ENCODE measurements around the gene PF4V1. TPM values are rescaled to one million over a fixed set of nuclear protein-coding genes. Genes with fewer than 3 reads are reported as not detected.
"Not testable (repeated sequence)": the region's sequence is repeated elsewhere in the genome, so short reads cannot be mapped to it uniquely, and the experiment has no call there.

The PF4V1 gene
- polyA plus RNA-seq, 2 of the 4 experiments (the other 2 are of a cell fraction): not detected

DNA sequence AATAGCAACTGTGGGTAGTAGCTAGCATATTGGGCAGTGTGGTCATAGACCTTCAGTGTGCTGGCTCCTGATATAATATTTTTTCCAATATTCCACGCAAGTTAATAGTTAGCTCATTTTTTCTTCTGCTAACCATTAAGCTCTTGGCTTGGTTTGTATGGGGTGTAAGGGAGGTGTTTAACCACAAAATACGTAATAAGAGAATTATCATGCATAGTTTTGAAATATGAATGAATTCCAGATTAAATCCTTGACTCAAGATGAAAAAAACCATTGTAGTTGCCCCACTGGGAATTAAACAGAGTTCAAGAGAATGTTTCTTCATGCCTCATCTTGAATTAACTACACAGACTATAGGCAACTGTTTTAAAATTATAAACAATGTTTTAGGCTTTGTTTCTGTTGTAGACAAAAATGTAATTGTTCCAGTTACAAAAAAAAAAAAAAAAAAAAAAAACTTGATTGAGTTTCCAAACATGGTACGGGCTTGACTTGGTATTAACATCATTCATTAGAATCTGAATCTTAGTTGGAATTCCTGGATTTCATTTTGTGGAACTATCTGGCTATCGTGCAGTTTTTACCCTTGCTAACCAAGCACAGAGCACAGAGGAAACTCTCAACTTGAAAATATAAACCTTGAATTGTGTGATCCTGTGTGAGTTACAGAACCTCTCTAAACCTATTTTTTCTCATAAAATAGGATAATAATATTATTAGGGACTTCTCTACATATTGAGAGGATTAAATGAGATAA is 44.5 kb downstream of the PF4V1 start:
- WGBS (ENCODE audit: missing lambda C conversion rate): 72% methylated on average over 4 of the region's 4 CpGs
- Histone ChIP-seq H3K4me1 (peaks cover 12% of the 10 kb centered on the region), H3K4me2 (no peak overlapping the region), H3K9me3 (no peaks in the 10 kb centered on the region), H3K27ac (peak overlapping the region; percentile 30 to 70; a peak in 4 of 6 replicates), H3K4me3 (no peak overlapping the region)
- DNase-seq (ENCODE audit: low read depth in 1 of 2, low spot score in 1 of 2) (no peak), FAIRE-seq (no peak), ATAC-seq (no peak)
- ChIA-PET CTCF (no interaction called here), POLR2A (no interaction called here)
- TF ChIP-seq EP300 (IDR thresholded peaks at IDR 0.05) (0 out of 5 replicates have a peak, but pooled peaks of 1 of the 2 experiments have one; percentile 14), HDAC2 (IDR thresholded peaks at IDR 0.05) (no peak)

DNA sequence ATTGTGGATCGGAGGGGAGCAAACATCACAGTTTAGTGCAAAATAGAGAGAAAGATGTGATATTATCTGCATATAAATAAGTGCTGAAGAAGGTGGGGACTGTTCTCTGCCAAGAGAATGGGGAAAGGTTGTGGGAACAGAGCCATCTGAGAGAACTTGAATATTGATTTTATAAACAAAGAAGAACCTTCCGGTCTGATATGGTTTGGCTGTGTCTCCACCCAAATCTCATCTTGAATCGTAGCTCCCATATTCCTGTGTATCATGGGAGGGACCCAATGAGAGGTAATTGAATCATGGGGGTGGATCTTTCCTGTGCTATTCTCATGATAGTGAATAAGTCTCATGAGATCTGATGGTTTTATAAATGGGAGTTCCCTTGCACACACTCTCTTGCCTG is 46.2 kb downstream of the PF4V1 start:
- DNase-seq (ENCODE audit: low read depth in 1 of 2, low spot score in 1 of 2); H3K9me3 ChIP-seq; ATAC-seq; H3K4me2 ChIP-seq; FAIRE-seq; H3K4me3 ChIP-seq; H3K4me1 ChIP-seq; POLR2A ChIA-PET: not testable (repeated sequence)
- peak overlapping the region in 1 of 2 experiments; percentile 64; a peak in 3 of 6 replicates for H3K27ac ChIP-seq
- CTCF ChIA-PET: interaction anchor here (1.1 kb wide), 1 partner anchor 326 kb away, joined by 3 read pairs; no protein-coding TSS in a partner anchor
- WGBS (ENCODE audit: missing lambda C conversion rate): 77% methylated on average over 3 of the region's 3 CpGs

DNA sequence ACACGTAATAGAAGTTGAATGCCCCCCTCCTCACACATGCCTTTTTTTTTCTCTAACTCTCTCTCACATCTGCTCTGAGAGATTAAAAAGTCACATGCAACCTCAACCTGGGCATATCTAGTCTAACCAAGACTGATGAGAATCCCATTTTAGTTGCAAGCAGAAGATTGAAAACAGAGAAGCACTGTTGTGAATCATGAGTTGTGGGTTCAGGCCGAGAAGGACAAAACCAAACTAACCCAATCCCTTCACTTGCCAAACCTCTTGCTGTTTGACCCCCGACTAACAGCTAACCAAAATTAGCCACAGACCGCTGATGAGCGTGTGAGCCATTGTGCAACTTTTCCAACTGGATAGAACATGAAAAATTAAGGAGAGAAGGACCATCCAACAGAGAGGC is 47.9 kb downstream of the PF4V1 start:
- no peaks in the 10 kb centered on the region for H3K9me3 ChIP-seq
- H3K4me1 ChIP-seq: 0 out of 3 replicates have a peak, but pooled peaks cover 6% of the 10 kb centered on the region
- no peak for TF ChIP-seq TFCP2L1 (CRISPR knock-in tag; IDR thresholded peaks at IDR 0.05)
- no peak for TF ChIP-seq RFX5 (IDR thresholded peaks at IDR 0.05)
- H3K4me2 ChIP-seq: no peak overlapping the region
- H3K4me3 ChIP-seq: no peak overlapping the region
- 82% methylated on average over 5 of the region's 5 CpGs for WGBS (ENCODE audit: missing lambda C conversion rate)
- no peak for ATAC-seq
- ChIA-PET POLR2A (no interaction called here), CTCF (no interaction called here)
- no peak for DNase-seq (ENCODE audit: low read depth in 1 of 2, low spot score in 1 of 2)
- peak overlapping the region in 1 of 2 experiments; percentile 63; a peak in 3 of 6 replicates for H3K27ac ChIP-seq
- no peak for FAIRE-seq

DNA sequence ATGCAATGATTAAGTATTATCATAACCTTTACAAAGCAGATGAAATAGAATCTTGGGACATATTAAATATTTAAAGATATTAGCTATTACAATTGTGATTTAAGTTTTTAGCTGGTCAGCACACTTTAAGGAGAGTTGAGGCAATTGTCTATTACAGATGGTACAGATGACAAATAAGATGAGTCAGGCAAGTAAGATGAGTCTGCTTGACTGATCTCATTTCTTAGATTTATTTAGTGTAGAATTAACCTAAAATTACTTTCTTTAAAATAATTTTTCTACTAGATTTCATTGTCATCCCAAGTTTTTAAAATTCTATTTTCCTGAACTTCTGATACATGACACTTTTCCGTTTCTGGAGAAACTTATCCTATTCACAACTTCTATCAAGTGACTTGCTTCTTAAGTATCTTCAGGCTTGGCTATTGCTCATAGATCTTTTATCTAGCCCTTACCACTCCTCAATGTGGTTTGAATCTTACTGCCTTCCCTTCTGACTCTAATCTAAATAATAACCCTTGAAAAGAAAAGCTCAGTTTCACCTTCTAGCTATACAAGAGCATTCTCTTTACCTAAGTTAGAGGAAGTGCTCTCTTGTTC is 49.0 kb downstream of the PF4V1 start:
- FAIRE-seq (no peak), ATAC-seq (no peak), DNase-seq (ENCODE audit: low read depth in 1 of 2, low spot score in 1 of 2) (no peak)
- Histone ChIP-seq H3K9me3 (no peaks in the 10 kb centered on the region), H3K4me3 (no peak overlapping the region), H3K4me1 (0 out of 3 replicates have a peak, but pooled peaks cover 6% of the 10 kb centered on the region), H3K27ac (peak overlapping the region in 1 of 2 experiments; percentile 63; a peak in 2 of 6 replicates), H3K4me2 (no peak overlapping the region)
- POLR2A ChIA-PET: no interaction called here
- CTCF ChIA-PET: no interaction called here
- 60% methylated on average over 1 of the region's 1 CpG for WGBS (ENCODE audit: missing lambda C conversion rate)
- TF ChIP-seq CHD2 (IDR thresholded peaks at IDR 0.05; ENCODE audit: low read length, partially characterized antibody): no peak
- no peak for TF ChIP-seq TFCP2L1 (CRISPR knock-in tag; IDR thresholded peaks at IDR 0.05)
- no peak for TF ChIP-seq EHMT2 (IDR thresholded peaks at IDR 0.05; ENCODE audit: low read depth)
- TF ChIP-seq ZNF302 (CRISPR knock-in tag; IDR thresholded peaks at IDR 0.05): no peak
- no peak for TF ChIP-seq HEYL (CRISPR knock-in tag; IDR thresholded peaks at IDR 0.05)
- TF ChIP-seq, protein P1, sequence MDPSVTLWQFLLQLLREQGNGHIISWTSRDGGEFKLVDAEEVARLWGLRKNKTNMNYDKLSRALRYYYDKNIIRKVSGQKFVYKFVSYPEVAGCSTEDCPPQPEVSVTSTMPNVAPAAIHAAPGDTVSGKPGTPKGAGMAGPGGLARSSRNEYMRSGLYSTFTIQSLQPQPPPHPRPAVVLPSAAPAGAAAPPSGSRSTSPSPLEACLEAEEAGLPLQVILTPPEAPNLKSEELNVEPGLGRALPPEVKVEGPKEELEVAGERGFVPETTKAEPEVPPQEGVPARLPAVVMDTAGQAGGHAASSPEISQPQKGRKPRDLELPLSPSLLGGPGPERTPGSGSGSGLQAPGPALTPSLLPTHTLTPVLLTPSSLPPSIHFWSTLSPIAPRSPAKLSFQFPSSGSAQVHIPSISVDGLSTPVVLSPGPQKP (IDR thresholded peaks at IDR 0.05; ENCODE audit: low read depth, low read length): no peak
- TF ChIP-seq, protein P2, sequence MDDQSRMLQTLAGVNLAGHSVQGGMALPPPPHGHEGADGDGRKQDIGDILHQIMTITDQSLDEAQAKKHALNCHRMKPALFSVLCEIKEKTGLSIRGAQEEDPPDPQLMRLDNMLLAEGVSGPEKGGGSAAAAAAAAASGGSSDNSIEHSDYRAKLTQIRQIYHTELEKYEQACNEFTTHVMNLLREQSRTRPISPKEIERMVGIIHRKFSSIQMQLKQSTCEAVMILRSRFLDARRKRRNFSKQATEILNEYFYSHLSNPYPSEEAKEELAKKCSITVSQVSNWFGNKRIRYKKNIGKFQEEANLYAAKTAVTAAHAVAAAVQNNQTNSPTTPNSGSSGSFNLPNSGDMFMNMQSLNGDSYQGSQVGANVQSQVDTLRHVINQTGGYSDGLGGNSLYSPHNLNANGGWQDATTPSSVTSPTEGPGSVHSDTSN (IDR thresholded peaks at IDR 0.05): no peak
- TF ChIP-seq, protein P3, sequence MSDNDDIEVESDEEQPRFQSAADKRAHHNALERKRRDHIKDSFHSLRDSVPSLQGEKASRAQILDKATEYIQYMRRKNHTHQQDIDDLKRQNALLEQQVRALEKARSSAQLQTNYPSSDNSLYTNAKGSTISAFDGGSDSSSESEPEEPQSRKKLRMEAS (IDR thresholded peaks at IDR 0.05): no peak
- no peak for TF ChIP-seq CHD4 (IDR thresholded peaks at IDR 0.05; ENCODE audit: borderline replicate concordance)
- TF ChIP-seq, protein P4, sequence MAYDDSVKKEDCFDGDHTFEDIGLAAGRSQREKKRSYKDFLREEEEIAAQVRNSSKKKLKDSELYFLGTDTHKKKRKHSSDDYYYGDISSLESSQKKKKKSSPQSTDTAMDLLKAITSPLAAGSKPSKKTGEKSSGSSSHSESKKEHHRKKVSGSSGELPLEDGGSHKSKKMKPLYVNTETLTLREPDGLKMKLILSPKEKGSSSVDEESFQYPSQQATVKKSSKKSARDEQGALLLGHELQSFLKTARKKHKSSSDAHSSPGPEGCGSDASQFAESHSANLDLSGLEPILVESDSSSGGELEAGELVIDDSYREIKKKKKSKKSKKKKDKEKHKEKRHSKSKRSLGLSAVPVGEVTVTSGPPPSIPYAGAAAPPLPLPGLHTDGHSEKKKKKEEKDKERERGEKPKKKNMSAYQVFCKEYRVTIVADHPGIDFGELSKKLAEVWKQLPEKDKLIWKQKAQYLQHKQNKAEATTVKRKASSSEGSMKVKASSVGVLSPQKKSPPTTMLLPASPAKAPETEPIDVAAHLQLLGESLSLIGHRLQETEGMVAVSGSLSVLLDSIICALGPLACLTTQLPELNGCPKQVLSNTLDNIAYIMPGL (CRISPR knock-in tag; IDR thresholded peaks at IDR 0.05; ENCODE audit: borderline replicate concordance): no peak
- TF ChIP-seq, protein P5, sequence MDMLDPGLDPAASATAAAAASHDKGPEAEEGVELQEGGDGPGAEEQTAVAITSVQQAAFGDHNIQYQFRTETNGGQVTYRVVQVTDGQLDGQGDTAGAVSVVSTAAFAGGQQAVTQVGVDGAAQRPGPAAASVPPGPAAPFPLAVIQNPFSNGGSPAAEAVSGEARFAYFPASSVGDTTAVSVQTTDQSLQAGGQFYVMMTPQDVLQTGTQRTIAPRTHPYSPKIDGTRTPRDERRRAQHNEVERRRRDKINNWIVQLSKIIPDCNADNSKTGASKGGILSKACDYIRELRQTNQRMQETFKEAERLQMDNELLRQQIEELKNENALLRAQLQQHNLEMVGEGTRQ (IDR thresholded peaks at IDR 0.05): no peak
- TF ChIP-seq SREBF2 (IDR thresholded peaks at IDR 0.05): no peak
- TF ChIP-seq ZC3H11A (IDR thresholded peaks at IDR 0.05): no peak

Data from A549 (cell line).